ENCODE measurements around the gene CLDN16.

The CLDN16 gene

DNA sequence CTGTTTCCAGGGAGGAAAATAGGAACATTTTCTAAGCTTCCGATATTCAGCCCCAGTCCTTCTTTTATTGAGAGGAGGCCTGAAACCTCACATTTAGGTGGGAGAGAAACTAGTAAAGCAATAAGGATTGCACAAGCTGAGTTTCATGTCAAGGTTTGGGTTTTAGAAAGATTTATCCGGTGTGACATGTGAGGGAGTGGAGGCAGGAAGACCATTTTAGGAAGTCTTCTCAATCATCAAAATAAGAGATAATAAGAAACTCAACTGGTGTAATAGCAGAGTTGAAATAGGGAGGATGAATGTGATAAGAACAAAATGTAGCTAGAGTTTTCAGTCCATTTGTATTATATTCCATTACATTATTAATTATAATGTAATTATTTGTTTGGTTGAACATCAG lies 27.7 kb upstream of the CLDN16 start:
- Histone ChIP-seq H3K36me3 (ENCODE audit: insufficient read depth, low read length) (no peaks in the 10 kb centered on the region), H3K27me3 (ENCODE audit: control insufficient read depth in 1 of 2, insufficient read depth in 2 of 2, low read length in 2 of 2) (no peaks in the 10 kb centered on the region), H3K27ac (ENCODE audit: low read depth, low read length) (no peak overlapping the region), H3K9ac (ENCODE audit: low read length) (no peak overlapping the region), H3K4me3 (ENCODE audit: low read depth in 1 of 2, low read length in 2 of 2) (no peak overlapping the region), H3K4me1 (ENCODE audit: insufficient read depth, low read length) (no peaks in the 10 kb centered on the region), H3K9me3 (ENCODE audit: low read length) (no peaks in the 10 kb centered on the region)

DNA sequence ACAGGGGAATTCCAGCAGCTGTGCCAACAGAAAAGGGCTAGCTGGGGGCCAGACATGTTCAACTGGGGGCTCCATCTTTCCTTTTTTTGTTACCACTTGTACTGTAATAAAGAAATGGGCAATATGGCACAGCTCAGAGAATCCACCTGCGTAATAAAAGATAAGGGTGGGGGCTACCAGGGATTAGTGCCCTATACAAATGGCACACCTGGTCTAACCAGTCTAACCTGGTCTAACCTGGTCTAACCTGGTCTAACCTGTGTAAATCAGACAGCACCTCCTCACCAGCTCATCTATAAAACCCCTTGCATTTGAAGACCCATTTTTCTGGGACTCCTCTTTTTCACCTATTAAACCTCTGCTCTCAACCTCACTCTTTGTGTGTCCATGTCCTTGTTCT lies 26.2 kb upstream of the CLDN16 start:
- H3K27me3 ChIP-seq (ENCODE audit: control insufficient read depth in 1 of 2, insufficient read depth in 2 of 2, low read length in 2 of 2), result no peaks in the 10 kb centered on the region
- no peaks in the 10 kb centered on the region for H3K36me3 ChIP-seq (ENCODE audit: insufficient read depth, low read length)
- no peaks in the 10 kb centered on the region for H3K4me1 ChIP-seq (ENCODE audit: insufficient read depth, low read length)
- H3K4me3 ChIP-seq (ENCODE audit: low read depth in 1 of 2, low read length in 2 of 2), result no peak overlapping the region
- no peak overlapping the region for H3K27ac ChIP-seq (ENCODE audit: low read depth, low read length)
- no peak overlapping the region for H3K9ac ChIP-seq (ENCODE audit: low read length)
- H3K9me3 ChIP-seq (ENCODE audit: low read length), result no peaks in the 10 kb centered on the region

DNA sequence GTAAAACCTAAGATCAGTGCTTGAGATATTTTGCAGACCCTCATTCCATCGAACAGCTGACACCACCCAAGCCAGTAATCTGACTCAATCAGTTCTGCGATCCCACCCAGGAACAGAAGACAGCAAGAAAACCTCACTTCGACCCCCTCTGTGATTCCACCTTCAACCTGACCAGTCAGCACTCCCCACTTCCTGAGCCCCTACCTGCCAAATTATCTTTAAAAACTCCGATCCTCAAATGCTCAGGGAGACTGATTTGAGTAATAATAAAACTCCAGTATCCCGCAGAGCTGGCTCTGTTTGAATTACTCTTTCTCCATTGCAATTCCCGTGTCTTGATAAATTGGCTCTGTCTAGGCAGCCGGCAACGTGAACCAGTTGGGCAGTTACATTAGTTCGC lies 25.7 kb upstream of the CLDN16 start:
- Histone ChIP-seq H3K4me1 (ENCODE audit: insufficient read depth, low read length) (no peaks in the 10 kb centered on the region), H3K9me3 (ENCODE audit: low read length) (no peaks in the 10 kb centered on the region), H3K4me3 (ENCODE audit: low read depth in 1 of 2, low read length in 2 of 2) (no peak overlapping the region), H3K36me3 (ENCODE audit: insufficient read depth, low read length) (no peaks in the 10 kb centered on the region), H3K9ac (ENCODE audit: low read length) (no peak overlapping the region), H3K27me3 (ENCODE audit: control insufficient read depth in 1 of 2, insufficient read depth in 2 of 2, low read length in 2 of 2) (no peaks in the 10 kb centered on the region), H3K27ac (ENCODE audit: low read depth, low read length) (no peak overlapping the region)

DNA sequence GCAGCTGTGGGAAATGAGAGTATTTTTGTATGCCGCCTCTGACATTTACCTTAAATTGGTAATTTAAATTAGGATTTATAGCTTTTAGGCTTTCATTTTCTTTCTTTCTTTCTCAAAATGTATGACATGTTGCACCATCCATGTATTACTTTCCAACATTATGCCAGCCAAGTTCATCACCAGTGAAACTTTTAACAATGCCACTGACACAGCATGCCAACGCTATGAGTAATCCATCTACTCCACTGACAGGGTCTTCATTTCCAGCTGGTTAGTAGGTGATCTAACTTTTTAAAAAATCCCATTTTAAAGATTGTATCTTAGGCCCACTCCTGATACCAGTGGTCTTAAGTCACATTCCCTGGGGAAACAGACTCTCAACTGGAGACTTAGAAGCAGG lies 21.8 kb upstream of the CLDN16 start:
- no peak overlapping the region for H3K27ac ChIP-seq (ENCODE audit: low read depth, low read length)
- no peak overlapping the region for H3K9ac ChIP-seq (ENCODE audit: low read length)
- H3K36me3 ChIP-seq (ENCODE audit: insufficient read depth, low read length), result no peaks in the 10 kb centered on the region
- H3K4me3 ChIP-seq (ENCODE audit: low read depth in 1 of 2, low read length in 2 of 2), result no peak overlapping the region
- H3K4me1 ChIP-seq (ENCODE audit: insufficient read depth, low read length), result no peaks in the 10 kb centered on the region
- H3K27me3 ChIP-seq (ENCODE audit: control insufficient read depth in 1 of 2, insufficient read depth in 2 of 2, low read length in 2 of 2), result no peaks in the 10 kb centered on the region
- no peaks in the 10 kb centered on the region for H3K9me3 ChIP-seq (ENCODE audit: low read length)

DNA sequence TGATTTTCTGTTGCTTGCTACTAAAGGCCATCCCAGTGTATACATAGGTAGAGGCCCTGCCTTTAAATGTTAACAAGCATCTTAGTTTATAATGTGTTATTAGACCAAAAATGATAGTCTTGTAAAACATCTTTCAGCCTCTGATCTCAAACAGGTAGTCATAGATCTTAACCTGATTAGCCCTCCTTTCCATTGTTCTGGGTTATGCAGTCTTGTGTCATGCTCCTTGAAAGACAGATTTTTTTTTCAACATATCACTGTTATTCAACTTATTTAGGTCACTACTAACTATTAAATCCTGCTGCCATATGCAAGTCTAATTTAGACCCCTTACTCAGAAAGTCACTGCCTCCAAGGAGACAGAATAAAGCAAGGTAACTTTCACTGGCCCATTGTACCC lies 19.1 kb upstream of the CLDN16 start:
- Histone ChIP-seq H3K27me3 (ENCODE audit: control insufficient read depth in 1 of 2, insufficient read depth in 2 of 2, low read length in 2 of 2) (no peaks in the 10 kb centered on the region), H3K4me1 (ENCODE audit: insufficient read depth, low read length) (no peaks in the 10 kb centered on the region), H3K9me3 (ENCODE audit: low read length) (no peaks in the 10 kb centered on the region), H3K9ac (ENCODE audit: low read length) (no peak overlapping the region), H3K27ac (ENCODE audit: low read depth, low read length) (no peak overlapping the region), H3K36me3 (ENCODE audit: insufficient read depth, low read length) (no peaks in the 10 kb centered on the region), H3K4me3 (ENCODE audit: low read depth in 1 of 2, low read length in 2 of 2) (no peak overlapping the region)

DNA sequence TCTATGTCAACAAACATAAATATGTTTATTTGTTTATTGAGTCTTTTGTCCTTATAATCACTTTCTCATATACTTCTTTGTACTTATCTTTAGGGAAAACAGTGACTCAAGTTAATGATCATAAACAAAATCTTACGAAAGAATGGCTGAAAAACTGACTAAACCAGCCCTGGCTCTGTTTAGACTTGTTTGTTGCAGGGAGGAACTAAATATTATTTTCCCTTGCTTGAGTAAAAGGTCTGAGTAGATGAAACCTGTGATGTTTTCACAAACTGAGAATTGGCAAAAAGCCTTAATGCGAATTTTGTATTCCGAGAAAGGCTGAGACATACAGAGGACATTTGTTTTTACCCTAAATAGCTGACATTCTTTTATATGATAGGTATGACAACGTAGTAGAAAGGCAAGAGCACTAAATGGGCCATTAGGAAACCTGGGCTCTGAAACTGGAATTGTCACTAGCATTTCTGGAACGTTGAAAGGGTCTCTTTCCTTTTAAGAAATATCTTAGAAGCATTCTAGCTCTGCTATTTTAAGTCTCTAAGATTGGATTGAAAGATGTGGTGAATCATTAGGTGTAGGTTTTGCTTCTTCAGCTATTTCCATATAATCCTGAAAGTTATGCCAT lies 18.2 kb upstream of the CLDN16 start:
- no peak overlapping the region for H3K27ac ChIP-seq (ENCODE audit: low read depth, low read length)
- H3K4me3 ChIP-seq (ENCODE audit: low read depth in 1 of 2, low read length in 2 of 2), result no peak overlapping the region
- no peaks in the 10 kb centered on the region for H3K4me1 ChIP-seq (ENCODE audit: insufficient read depth, low read length)
- H3K9ac ChIP-seq (ENCODE audit: low read length), result no peak overlapping the region
- no peaks in the 10 kb centered on the region for H3K27me3 ChIP-seq (ENCODE audit: control insufficient read depth in 1 of 2, insufficient read depth in 2 of 2, low read length in 2 of 2)
- H3K9me3 ChIP-seq (ENCODE audit: low read length), result no peaks in the 10 kb centered on the region
- H3K36me3 ChIP-seq (ENCODE audit: insufficient read depth, low read length), result no peaks in the 10 kb centered on the region

DNA sequence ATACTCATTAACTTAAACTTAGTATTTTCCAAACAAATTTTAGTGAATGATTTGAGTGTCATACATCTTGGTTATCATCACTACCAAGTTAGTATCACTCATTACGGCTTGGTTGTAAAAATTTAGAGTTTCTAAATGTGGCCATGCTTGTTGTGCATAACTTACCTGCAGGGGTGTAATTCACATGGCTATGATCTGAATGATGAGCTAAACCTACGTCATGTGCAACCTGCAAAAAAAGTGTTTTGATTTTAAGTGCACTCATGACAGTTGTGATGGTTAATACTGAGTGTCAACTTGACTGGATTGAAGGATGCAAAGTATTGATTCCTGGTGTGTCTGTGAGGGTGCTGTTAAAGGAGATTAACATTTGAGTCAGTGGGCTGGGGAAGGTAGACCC lies 17.6 kb upstream of the CLDN16 start:
- no peaks in the 10 kb centered on the region for H3K27me3 ChIP-seq (ENCODE audit: control insufficient read depth in 1 of 2, insufficient read depth in 2 of 2, low read length in 2 of 2)
- H3K36me3 ChIP-seq (ENCODE audit: insufficient read depth, low read length), result no peaks in the 10 kb centered on the region
- H3K4me1 ChIP-seq (ENCODE audit: insufficient read depth, low read length), result no peaks in the 10 kb centered on the region
- no peaks in the 10 kb centered on the region for H3K9me3 ChIP-seq (ENCODE audit: low read length)
- H3K4me3 ChIP-seq (ENCODE audit: low read depth in 1 of 2, low read length in 2 of 2), result no peak overlapping the region
- no peak overlapping the region for H3K9ac ChIP-seq (ENCODE audit: low read length)
- no peak overlapping the region for H3K27ac ChIP-seq (ENCODE audit: low read depth, low read length)

DNA sequence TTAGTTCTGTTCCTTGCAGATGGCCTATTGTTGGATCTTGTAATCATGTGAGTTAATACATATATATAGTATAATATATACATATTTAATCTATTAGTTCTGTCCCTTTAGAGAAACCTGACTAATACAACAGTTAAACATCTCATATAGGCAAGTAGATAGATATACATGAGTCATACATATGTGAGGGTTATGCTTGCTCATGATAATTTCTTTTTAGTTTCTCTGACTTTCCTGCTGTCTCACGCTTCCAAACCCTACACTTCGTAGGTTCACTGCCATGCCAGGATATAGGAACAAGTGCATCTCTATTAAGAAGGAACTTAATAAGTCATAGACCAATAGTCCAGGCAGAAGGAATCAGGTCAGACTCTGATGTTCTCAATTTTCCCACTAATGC lies 16.8 kb upstream of the CLDN16 start:
- Histone ChIP-seq H3K9ac (ENCODE audit: low read length) (no peak overlapping the region), H3K4me3 (ENCODE audit: low read depth in 1 of 2, low read length in 2 of 2) (no peak overlapping the region), H3K36me3 (ENCODE audit: insufficient read depth, low read length) (no peaks in the 10 kb centered on the region), H3K9me3 (ENCODE audit: low read length) (no peaks in the 10 kb centered on the region), H3K27ac (ENCODE audit: low read depth, low read length) (no peak overlapping the region), H3K27me3 (ENCODE audit: control insufficient read depth in 1 of 2, insufficient read depth in 2 of 2, low read length in 2 of 2) (no peaks in the 10 kb centered on the region), H3K4me1 (ENCODE audit: insufficient read depth, low read length) (no peaks in the 10 kb centered on the region)

DNA sequence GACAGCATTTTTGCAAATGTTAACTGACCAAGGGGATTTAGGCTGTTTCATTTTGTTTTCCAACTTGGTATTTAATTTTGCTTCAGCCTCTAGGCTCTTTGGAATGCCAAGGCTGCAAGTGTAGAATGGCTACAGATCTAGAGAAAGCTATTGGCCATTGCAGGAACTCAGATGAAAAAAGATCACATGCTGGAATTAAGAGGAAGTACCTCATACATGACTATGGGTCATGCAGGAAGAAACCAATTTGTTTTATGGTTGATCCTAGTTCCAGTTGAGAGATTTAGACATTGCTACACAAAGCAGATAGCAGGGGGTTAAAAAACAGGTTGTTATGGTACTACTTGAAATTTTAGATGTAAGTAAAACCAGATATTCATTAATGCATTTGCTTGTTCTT lies 12.7 kb upstream of the CLDN16 start:
- no peaks in the 10 kb centered on the region for H3K4me1 ChIP-seq (ENCODE audit: insufficient read depth, low read length)
- H3K27me3 ChIP-seq (ENCODE audit: control insufficient read depth in 1 of 2, insufficient read depth in 2 of 2, low read length in 2 of 2), result no peaks in the 10 kb centered on the region
- no peak overlapping the region for H3K27ac ChIP-seq (ENCODE audit: low read depth, low read length)
- H3K36me3 ChIP-seq (ENCODE audit: insufficient read depth, low read length), result no peaks in the 10 kb centered on the region
- no peak overlapping the region for H3K4me3 ChIP-seq (ENCODE audit: low read depth in 1 of 2, low read length in 2 of 2)
- no peak overlapping the region for H3K9ac ChIP-seq (ENCODE audit: low read length)
- H3K9me3 ChIP-seq (ENCODE audit: low read length), result no peaks in the 10 kb centered on the region

DNA sequence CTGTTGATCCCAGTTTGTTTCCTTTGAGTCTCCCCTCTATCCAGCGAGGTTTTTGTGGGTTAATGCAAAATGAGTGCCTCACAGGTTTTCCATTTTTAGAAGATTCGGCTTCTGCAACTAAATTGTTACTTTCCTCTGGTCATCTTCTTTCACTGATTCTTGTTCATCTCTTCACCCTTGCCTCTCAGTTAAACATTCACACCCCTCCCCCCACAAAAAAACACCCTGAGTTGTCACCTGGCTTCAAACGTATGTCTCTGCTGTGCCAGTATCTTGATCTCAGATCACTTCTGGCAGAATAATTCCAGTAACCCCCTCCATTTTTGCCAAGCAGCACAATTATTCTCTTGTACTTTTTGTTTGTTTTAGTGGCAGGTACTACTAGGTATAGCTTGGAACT lies 12.3 kb upstream of the CLDN16 start:
- H3K4me1 ChIP-seq (ENCODE audit: insufficient read depth, low read length), result no peaks in the 10 kb centered on the region
- H3K9ac ChIP-seq (ENCODE audit: low read length), result no peak overlapping the region
- no peak overlapping the region for H3K27ac ChIP-seq (ENCODE audit: low read depth, low read length)
- no peaks in the 10 kb centered on the region for H3K36me3 ChIP-seq (ENCODE audit: insufficient read depth, low read length)
- H3K4me3 ChIP-seq (ENCODE audit: low read depth in 1 of 2, low read length in 2 of 2), result no peak overlapping the region
- no peaks in the 10 kb centered on the region for H3K9me3 ChIP-seq (ENCODE audit: low read length)
- no peaks in the 10 kb centered on the region for H3K27me3 ChIP-seq (ENCODE audit: control insufficient read depth in 1 of 2, insufficient read depth in 2 of 2, low read length in 2 of 2)

DNA sequence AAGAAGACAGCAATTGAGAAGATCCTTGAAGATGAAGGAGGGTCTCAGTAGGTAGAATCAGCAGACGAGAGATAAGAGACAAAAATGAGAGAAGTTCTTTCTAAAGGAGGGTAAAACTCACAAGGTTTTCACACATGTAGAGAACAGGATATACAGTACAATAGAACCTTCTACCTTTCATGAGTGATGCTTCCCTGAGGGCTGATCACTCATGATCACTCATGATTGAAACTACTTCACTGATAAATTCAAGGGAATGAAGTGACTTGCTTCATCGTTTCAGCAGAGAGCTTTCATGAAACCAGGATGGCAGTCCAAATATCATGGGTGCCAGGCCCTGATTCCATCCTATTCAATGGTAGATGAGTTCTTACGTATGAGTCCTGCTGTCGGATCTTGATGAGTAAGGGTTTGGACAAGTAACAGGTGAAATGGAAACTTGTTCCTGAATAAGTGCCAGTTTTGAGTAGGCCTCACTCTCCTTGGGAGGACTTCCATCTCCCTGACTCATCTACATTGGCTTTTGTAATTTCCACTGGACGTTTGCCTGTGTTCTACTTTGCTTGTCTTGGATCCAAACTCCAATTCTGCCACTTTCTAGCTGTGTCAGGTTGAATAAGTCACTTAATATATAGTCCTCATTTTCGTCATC lies 9.6 kb upstream of the CLDN16 start:
- H3K4me3 ChIP-seq (ENCODE audit: low read depth in 1 of 2, low read length in 2 of 2), result no peak overlapping the region
- no peaks in the 10 kb centered on the region for H3K9me3 ChIP-seq (ENCODE audit: low read length)
- H3K27me3 ChIP-seq (ENCODE audit: control insufficient read depth in 1 of 2, insufficient read depth in 2 of 2, low read length in 2 of 2), result no peaks in the 10 kb centered on the region
- no peaks in the 10 kb centered on the region for H3K4me1 ChIP-seq (ENCODE audit: insufficient read depth, low read length)
- no peak overlapping the region for H3K27ac ChIP-seq (ENCODE audit: low read depth, low read length)
- H3K9ac ChIP-seq (ENCODE audit: low read length), result no peak overlapping the region
- H3K36me3 ChIP-seq (ENCODE audit: insufficient read depth, low read length), result no peaks in the 10 kb centered on the region

DNA sequence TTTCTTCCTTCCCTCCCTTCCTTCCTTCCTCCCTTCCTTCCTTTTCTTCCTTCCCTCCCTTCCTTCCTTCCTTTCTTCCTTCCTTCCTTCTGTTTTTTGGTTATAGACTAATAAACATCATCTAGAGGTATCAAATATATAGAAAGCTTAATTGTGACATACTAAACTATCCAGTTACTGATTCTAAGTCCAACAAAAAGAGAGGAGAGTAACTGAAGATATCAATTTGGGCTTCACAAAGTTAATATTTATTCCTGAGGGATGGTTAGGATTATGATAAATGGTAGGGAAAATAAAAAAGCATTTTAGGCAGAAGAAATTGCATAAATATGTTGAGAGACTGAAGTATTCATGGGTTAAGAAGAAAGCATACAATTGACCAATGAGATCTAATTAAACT lies 7.8 kb upstream of the CLDN16 start:
- Histone ChIP-seq H3K27me3 (ENCODE audit: control insufficient read depth in 1 of 2, insufficient read depth in 2 of 2, low read length in 2 of 2) (no peaks in the 10 kb centered on the region), H3K4me3 (ENCODE audit: low read depth in 1 of 2, low read length in 2 of 2) (no peak overlapping the region), H3K36me3 (ENCODE audit: insufficient read depth, low read length) (no peaks in the 10 kb centered on the region), H3K9me3 (ENCODE audit: low read length) (no peaks in the 10 kb centered on the region), H3K9ac (ENCODE audit: low read length) (no peak overlapping the region), H3K27ac (ENCODE audit: low read depth, low read length) (no peak overlapping the region), H3K4me1 (ENCODE audit: insufficient read depth, low read length) (no peaks in the 10 kb centered on the region)

Data from muscle layer of colon (tissue), 2 donors.